Superior temporal gyrus (tissue), 1 donor: ENCODE data around the gene OPN1LW.
A peak's percentile ranks its signal among the peaks of the same experiment; 100 is the strongest.
"Not testable (repeated sequence)": the region's sequence is repeated elsewhere in the genome, so short reads cannot be mapped to it uniquely, and the experiment has no call there.

Experiments used
- DNase-seq: peaks from one replicate; pipeline ENCODE4 v3.0.0-alpha.2; 2016; ENCODE audit errors: extremely low spot score

The OPN1LW gene

DNA sequence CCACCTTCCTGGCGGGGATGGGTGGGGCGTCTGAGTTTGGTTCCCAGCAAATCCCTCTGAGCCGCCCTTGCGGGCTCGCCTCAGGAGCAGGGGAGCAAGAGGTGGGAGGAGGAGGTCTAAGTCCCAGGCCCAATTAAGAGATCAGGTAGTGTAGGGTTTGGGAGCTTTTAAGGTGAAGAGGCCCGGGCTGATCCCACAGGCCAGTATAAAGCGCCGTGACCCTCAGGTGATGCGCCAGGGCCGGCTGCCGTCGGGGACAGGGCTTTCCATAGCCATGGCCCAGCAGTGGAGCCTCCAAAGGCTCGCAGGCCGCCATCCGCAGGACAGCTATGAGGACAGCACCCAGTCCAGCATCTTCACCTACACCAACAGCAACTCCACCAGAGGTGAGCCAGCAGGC, at the start of gene OPN1LW:
OPN1LW (plus strand) TSS at position 234 of the 400 bp plus-strand sequence; CDS start at position 275, 41 bp downstream.
- not testable (repeated sequence) for DNase-seq

DNA sequence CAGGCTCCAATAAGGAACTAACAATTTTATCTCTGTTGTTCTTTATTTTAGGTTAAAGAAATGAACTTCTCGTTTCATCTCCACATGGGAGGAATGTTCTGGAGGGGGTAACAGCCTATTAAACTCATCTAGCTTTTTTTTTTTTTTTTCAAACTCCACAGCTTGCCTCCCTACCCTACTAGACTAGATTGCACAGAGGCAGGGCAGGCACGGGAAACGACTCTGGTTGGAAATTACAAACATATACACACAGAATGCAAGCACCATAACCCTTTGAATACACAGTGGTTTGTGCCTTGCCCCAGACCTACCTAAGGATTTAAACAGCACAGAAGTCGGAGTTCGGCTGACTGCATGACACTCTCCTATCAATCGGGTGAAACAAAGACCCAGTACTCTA, 49.2 kb upstream of the OPN1LW start:
- DNase-seq, result no peak

DNA sequence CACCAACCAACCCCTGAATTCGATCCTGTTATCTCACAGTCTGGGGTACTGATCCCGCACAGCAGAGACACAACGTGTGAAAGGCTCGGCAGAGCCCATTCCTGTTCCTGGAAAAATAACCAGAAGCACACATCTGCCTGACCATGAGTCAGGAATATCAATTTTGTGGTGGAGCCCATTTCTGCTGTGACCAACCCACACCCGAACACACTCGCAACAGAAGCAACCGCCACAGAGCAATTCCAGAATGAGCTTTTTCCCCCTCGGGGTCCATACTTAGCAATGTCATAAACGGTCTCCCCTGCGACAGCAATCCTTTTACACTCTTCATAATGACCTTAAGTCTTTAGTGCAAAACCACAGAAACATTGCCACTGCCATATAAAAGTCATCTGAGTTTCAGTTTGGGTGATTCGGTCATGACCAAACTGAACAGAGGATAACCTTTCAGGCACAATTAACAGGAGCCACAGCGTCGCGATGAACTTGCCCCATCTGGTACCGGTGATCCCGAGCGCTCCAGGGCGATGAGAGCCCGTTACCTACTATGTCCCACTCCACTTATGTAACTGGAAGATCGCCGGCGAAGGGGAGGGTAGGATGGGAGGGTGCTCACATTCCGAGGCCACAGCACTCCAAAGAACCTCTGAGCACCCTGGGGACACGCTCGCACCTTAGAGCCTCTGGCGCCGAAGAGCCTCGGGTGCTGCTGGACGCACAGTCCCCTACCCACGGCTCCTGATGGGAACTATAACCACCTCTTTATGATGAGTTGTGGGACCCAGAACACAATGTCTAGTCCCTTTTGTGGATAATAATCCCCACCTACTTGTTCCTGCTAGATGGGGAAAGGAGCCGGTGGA, 47.7 kb upstream of the OPN1LW start:
- peak; percentile 26 for DNase-seq

DNA sequence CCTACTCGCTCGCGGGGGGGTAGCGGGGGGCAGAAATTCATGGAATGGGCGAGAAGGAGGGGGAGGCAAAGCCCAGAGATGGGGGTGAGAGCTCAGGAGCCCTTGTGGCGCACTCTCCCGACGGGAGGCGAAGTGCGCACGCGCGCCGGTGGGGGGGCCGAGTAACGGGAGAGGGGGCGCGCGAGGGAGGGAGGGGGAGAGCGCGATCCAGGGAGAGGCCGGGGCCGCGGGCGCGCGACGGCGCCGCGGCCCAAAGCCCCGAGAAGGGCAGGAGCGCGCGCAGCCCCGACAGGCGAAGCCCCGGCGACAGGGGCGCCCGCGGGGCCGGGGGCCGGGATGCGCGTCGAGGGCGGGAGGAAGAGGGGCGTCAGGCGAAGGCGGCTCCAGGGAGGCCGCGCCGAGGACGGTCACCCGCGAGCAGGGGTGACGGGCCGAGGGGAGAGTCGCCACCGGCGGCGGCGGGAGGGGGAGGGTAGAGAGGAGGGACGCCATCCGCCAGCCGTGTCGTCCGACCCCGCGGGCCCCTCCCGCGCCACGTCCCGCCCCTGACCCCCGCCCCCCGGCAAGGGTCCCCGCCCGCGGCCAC, 46.9 kb upstream of the OPN1LW start:
- DNase-seq, result peak; percentile 58

DNA sequence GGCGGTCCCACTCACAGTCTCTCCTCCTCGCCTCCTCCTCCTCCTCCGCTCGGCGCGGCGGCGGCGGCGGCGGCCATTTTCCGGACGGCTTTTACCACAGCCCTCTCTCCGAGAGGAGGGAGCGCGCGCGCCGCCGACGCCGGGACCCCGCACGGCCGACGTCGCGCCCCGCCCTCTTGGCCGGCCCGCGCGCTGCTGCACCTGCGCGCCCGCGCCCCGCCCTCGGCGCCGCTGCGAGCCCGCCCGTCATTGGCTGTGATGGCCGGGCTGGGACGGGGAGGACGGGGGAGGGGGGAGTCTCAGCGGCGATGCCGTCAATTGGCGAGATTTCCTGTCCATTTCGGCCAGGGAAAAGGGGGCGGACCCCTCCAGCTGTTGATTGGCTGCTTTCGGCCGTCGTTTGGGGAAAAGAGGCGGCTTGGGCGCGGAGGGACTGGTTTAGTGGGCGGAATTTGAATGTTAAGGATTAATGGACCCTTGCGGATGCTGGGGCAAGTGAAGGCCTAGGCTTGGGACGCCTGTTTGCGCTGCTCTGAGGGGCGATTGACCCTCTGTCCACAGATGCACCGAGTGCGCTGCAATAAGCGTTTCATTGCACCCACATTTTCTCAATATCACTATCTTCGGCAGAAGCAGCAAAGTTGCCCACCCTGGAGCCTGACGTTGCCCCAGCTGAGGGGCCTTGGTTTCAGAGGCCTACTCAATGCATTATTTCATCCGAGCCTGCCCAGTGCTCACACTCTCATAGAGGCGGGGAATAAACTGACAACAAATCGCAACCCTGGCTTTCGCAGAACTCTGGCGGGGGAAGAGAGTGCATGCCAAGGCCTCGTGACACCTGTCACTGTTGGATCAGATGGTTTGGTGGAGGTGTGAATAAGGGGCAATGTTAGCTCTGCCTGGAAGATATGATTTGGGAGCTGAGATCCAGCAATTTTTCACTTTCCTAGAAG, 46.2 kb upstream of the OPN1LW start, which contains the start of gene MECP2:
MECP2 (minus strand) TSS at position 129 of the 953 bp plus-strand sequence.
- DNase-seq, result peak; percentile 90

DNA sequence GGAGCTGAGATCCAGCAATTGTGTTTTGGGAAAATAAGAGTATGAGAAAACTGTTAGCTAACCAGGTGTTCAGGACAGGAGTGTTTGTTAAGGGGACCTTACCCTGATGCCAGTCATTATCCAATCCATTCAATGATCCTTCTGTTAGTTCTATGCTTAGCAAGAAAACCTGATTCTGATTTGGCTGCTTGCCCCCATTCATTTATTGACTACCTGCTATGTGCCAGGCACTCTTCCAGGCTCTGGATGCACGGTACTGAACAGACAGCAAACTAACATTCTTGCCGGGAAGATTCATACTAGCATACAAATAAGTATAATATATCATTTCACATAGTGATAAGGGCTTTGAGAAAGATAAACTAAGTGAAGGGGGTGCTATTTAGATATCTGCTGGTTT, 45.5 kb upstream of the OPN1LW start:
- DNase-seq, result peak; percentile 11

DNA sequence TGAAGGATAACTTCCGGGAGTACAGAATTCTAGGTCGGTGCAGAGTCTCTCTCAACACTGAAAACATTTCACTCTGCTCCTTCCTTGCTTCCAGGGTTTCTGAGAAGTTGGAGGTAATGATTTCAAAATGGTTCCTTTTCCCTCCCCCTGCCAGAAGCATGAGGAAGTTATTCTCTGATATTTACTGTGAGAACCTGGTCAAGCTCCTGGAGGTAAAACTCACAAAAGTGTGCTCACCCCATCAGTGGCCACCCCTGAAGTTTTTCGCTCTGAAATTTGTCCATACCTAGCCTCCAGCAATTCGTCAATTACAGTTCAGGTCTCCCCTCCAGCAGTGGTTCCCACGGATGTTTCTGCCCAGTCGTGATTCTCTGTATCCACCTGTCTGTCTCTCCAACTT, 30.3 kb upstream of the OPN1LW start:
- DNase-seq, result no peak

DNA sequence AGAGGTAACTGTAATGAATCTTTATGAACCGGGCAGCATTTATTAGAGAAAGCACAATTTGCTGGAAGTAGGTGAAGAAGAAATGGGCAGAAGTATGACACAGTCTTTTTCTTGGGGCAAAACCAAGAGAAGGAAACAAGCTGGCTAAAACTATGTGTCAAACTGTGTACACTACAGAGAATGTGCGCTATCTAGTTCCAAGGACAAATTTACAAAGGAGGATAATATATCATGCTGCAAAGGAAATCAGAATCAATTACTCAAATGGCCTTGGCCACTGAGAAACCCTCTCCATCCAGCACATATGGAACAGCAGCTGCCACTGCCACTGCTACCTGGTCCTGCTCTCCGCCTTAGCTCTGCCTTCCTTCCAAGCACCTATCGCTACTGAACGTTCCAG, 29.4 kb upstream of the OPN1LW start:
- no peak for DNase-seq

DNA sequence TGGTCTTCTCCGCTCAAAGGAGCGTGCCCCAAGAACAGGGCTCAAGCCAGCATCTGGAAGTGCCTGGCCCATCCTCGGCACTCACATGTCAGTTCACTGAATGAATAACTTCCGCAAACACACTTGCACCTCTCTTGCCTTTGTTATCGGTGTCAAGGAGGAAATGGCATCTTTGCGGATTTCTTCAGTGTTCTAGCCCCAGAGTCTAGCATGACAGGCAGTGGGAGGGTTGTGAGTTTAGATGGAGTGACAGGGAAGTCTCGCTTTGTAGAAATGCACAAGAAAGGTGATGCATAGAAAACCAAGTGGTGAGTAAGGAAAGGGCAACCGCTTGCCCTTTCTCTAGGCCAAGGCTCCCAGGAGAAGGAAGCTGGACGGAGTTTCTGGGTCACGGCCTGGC, 29.0 kb upstream of the OPN1LW start:
- no peak for DNase-seq

DNA sequence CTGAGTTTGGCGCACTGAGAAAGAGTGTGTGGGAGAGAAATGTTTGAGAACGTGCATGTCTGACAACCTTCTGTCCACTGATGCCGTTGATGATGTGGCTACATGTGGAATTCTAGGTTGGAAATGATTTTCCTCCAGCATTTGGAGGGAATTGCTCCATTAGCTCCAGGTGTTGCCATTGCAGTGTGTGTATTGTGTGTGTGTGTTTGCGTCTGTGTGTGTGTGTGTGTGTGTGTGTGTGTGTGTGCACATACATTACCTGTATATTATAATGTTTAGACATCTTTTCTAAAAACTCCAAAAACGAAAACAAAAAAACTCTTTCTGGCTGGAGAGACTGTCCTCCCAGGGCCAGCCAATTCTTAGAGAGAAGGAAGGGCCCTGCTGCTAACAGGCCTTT, 28.3 kb upstream of the OPN1LW start:
- DNase-seq, result no peak

DNA sequence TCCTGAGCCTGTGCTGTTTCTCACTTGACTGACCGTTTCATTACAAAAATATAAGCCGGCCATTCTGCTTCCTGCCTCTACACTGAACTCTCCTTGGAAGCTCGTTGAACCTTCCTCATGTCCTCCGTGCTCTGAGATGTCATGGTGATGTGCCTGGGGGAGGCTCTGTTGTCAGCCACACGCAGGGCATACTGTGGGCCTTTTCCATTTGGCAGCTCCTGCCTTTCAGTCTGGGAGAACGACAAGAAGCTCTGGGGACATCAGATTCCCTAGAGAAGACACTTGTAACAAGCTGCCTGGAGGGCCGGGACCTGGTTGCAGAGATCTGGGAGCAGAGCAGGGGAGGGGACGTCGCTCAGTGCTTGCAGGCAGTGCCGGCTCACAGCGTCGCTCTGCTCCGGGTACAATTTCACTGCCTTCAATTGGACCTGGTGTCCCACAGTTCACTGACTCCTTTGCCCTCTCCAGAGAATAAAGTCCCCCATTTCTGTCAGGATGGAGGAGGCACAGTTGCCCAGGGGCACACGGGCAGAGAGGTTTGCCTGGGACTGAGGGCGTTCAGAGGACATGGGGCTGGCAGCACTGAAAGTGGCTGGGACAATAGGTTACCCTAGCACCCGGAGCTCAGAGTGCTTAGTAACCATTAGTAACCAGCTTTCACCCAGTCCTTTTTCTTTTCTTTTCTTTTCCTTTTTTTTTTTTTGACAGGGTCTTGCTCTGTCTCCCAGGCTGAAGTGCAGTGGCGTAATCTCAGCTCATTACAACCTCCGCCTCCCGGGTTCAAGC, 27.4 kb upstream of the OPN1LW start:
- no peak for DNase-seq

DNA sequence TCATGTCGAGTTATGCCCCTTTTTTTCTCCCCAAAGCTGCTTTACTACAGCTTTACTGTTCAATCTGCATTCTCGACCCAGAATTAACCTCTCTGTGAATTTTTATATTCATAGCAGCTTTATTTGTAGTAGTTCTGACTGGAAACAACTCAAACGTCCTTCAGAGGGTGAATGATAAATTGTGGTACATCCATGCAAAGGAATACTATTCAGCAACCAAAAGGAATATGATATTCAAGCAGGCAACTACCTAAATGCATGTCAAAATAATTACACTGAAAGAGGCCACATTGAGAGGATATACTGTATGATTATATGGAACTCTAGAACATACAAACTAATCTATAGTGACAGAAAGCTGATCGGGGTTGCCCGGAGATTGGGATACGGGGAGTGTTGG, 26.5 kb upstream of the OPN1LW start:
- no peak for DNase-seq

DNA sequence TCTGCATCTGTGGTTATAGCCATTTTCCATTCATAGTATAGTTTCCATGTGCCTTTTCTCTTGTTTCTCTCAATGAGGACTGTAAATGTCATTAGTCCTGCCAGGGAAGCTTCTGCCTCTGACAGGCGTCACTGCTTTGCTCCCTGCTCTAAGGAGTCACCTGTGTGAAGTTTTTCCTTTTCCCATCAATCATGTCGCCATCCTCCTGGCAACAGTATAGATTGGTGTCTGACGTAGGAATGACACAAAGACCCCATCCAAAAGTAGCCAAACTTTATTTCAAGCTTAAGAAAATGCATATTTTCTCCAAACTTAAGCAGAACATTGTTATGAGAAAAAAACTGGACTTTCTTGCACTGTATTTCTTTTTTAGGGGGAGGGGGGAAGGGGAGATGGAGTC, 23.5 kb upstream of the OPN1LW start:
- no peak for DNase-seq

DNA sequence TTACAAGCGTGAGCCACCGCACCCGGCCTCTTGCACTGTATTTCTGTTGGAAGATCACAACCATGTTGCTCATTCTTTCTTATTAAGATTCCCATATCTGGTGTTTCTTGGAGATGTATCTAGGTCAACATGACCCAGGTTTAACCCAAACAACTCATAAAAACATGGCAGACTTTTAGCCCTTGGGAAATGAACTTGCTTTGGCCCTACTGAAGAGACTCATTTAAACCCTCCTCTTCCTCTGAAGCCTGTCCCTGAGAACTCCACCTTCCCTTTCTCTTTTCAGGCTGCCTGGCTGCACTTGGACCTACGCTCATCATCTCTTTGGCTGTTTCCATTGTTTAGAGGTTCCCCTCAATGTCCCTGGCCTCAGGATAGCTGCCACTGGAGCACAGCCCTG, 22.8 kb upstream of the OPN1LW start:
- no peak for DNase-seq

DNA sequence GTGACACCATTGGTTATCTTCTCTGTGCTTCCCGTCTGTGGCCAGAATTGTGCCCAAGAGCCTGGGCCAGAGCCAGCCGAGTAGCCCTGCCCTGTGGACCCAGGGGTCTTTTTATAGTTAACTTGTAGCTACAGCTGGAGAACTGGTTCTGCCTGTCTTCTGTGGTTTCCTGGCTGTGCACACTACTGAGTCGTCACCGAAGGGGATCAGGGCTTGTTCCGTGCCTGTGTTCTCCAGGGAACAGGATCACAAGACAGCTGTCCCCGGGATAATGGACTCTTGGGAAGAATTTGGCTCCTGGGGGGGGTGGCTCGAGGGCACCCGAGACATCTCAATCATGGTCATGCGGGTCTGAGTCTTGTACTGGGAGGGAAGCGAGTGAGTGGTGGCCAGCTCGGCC, 22.1 kb upstream of the OPN1LW start:
- DNase-seq, result no peak

DNA sequence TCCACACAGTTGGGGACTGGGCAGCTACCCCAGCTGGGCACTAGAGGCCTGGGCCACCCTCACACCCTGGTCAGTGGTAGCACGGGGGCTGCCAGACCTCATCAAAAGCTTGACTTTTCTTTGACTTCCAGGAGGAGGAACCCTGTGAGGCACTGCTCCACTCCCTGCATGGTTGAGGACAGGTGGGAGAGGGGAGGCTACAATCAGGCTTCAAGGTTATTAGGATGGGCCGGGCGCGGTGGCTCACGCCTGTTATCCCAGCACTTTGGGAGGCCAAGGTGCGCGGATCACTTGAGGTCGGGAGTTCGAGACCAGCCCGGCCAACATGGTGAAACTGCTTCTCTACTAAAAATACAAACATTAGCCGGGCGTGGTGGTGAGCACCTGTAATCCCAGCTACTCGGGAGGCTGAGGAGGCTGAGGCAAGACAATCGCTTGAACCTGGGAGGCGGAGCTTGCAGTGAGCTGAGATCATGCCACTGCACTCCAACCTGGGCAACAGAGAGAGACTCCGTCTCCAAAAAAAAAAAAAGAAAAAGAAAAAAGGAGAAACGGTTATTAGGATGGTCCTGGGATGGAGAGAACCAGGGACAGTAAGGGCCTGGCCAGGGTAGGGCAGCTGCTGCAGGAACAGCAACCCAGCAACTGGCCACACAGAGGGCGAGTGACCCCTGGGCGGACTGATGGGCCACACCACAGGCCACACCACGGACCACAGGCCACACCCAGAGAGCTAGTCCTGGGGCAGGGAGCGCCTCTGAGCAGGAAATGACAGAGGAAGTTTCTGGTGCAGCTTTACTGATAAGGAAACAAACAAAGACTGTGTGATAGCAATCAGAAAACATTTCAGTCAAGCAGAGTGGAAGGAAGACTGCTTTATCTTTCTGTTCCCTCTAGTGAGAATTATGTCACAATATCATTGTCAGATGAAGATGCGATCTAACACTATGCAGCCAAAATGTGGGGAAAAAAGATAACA, 20.5 kb upstream of the OPN1LW start:
- DNase-seq, result no peak

DNA sequence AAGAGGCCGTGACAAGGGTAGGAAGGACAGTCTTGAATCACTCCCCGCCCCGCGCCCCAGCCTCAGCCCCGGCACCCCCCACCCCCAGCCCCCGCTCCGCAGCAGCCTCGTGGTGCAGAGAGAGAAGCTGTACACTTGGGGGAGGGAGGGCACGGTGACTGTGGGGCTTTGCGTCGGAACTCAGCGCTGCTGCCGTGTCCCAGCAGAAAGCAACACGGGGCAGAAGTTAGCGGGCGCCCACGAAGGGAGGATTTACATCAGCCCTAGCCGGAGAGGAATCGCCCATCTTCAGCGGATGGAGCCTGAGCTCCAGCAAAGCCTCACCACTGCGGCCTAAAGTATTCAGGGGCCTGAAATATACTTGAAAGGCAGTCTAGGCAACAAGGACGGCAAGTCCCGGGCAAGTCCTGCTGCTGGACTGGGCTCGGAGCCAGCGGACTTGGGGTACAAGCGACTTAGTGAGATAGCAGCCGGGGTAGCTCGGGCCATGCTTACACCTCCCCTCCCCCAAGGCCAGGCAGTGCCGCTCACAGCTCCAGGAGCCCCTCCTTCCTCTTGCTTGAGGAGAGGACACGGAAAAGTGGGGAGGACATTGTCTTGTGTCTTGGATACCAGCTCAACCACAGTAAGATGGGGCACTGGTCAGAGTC, 18.5 kb upstream of the OPN1LW start:
- DNase-seq, result no peak

DNA sequence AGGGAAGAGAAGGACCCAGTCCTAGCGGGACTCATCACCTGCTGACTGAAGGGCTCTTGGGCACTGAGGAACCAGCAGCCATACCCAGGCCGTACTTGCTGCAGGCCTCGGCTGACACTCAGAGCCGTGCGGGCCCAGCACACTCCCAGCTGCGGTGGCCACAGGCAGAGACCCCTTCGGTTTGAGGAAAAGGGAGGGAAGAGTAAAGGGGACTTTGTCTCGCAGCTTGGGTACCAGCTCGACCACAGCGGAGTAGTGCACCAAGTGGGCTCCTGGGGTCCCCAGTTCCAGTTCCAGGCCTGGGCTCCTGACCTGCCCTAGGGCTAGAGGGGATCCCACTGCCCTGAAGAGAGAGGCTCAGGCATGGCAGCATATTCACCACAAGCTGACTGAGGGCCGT, 17.9 kb upstream of the OPN1LW start:
- DNase-seq, result no peak

DNA sequence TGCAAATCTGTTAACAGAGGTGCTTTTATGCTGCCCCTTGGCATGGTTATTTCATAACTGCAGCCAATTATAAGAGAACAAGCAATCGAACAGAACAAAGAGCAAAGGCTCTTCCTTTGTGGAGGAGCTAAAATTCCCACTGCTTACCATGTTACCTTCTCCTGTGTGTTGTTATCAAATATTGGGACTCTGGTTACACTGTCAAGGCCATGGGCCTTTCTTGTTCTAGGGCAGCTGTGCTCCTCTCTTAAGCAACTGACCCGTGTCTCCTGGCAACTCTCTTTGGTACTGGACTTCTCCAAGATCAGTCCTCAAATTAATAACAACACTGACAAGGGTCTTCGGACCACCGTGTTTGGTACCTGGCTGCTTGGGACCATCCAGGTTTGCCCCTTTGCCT, 12.1 kb upstream of the OPN1LW start:
- DNase-seq, result no peak

DNA sequence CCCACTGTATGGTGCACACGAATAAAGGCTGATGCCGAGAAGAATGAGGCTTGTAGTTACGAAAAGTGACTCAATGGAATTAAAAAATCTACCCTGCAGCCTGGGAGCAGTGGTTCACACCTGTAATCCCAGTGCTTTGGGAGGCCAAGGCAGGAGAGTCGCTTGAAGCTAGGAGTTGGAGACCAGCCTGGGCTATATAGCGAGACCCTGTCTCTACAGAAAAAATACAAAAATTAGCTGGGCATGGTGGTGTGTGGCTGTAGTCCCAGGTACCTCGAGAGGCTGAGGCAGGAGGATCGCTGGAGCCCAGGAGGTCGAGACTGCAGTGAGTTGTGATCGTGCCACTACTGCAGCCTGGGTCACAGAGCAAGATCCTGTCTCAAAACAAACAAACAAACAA, 11.7 kb upstream of the OPN1LW start:
- DNase-seq, result no peak
